ENCODE results near the gene GRK7.
"Not testable (repeated sequence)": the region's sequence is repeated elsewhere in the genome, so short reads cannot be mapped to it uniquely, and the experiment has no call there.

- TF ChIP-seq CTCF (conservative IDR thresholded peaks at IDR 0.05; ENCODE audit: low read length); EZH2phosphoT487 (IDR thresholded peaks at IDR 0.05; ENCODE audit: borderline replicate concordance): not testable (repeated sequence)
Measured at GRCh38 chr3:141803538-141803937, 40.3 kb downstream of the GRK7 start.
